Erythroblast (primary cell): ENCODE measurements around the gene PIGL.

ENCODE experiments used
- GATA1 ChIP-seq: IDR thresholded peaks from 2 replicates; pipeline ENCODE4 v1.6.1; 2011; ENCODE audit warnings: low read depth, mild to moderate bottlenecking, control low read depth, low read length, moderate library complexity
- POLR2A ChIP-seq: IDR thresholded peaks from 2 replicates; pipeline ENCODE4 v1.6.1; 2011; ENCODE audit warnings: mild to moderate bottlenecking, low read length

DNA sequence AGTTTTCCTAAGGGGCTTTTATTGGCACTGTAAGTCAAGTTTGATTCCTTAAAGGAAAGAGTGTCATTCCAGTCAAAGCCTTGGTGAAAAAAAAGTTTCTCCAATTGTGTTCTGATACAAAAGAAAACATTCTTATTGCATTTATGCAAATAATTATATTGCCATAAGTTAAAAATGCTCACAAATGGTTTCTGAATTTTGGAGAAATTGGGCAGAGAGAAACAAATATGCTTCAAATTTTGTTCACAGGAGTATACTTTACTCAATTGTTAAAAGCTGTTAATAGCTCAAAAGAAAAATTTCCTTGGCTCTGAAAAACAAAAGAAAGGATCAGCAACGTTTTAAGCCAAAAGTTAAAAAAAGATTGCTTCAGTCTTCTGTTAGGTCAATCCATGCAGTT lies 60.2 kb downstream of the PIGL start:
- no peak for TF ChIP-seq POLR2A
- TF ChIP-seq GATA1, result no peak
